ENCODE measurements around the gene NRARP.

NRARP gene

DNA sequence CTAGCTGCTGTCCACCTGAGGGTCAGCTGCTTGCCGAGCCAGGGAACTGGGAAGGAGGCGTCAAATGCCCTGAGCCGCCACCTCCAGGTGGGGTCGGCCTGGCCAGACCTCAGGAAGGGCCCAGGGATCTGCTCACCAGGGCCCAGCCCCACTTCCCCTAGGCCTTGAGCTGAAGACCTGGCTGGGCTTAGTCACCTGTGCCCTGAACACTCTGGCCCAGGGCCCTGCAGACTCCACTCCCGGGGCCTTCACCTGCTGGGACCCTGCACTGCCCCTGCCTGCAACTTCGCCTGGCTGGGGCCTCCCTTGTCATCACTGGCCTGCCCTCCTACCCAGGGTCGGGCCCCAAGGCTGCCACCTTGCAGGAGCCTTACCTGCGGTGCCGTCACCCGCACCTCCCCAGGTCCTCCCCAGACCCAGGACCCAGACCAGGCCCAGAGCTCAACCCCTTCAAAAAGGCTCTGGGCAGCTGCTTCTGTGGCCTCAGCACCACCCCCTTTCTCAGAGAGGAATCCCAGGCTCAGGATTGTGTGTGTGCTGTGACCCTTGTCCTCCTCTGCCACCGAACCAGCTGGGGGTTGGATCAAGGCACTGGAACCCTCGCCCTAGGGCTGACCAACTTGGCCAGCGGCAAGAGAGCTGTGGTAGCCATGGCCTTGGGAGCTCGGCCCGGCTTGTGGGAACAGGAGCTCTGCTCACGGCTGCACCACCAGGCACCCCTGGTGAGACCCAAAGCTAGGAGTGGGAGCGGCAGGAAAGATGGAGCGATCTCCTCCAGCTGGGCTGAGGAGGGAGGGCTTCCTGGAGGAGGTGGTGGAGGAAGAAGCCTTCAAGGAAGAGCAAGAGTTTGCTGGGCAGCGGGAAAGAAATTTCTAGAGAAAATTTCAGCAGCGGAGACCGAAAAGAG is 48.1 kb downstream of the NRARP start:
- H3K4me3 ChIP-seq (ENCODE audit: low read length): peak overlapping the region; percentile 79
- H3K79me2 ChIP-seq (ENCODE audit: low read length): peaks cover 24% of the 10 kb centered on the region
- no peaks in the 10 kb centered on the region for H3K27me3 ChIP-seq (replicated peaks; ENCODE audit: insufficient read depth, low read length)
- peak overlapping the region; percentile 99; the same call in 1 of the 2 replicates for H2AFZ ChIP-seq (ENCODE audit: low read length)
- H3F3A ChIP-seq (ENCODE audit: insufficient read depth, low read length): peaks cover 8% of the 10 kb centered on the region
- no peaks in the 10 kb centered on the region for H3K9me3 ChIP-seq (replicated peaks; ENCODE audit: insufficient read depth, low read length)
- peaks cover 10% of the 10 kb centered on the region; the same call in 1 of the 2 replicates for H3K4me1 ChIP-seq (ENCODE audit: low read length)
- peak overlapping the region; percentile 63; the same call in 1 of the 2 replicates for H3K9ac ChIP-seq (ENCODE audit: low read length)
- no peaks in the 10 kb centered on the region for H4K20me1 ChIP-seq (ENCODE audit: insufficient read depth, low read length)
- TF ChIP-seq EZH2 (optimal IDR thresholded peaks at IDR 0.05; ENCODE audit: low read depth, low read length): no peak
- TF ChIP-seq, protein P1, sequence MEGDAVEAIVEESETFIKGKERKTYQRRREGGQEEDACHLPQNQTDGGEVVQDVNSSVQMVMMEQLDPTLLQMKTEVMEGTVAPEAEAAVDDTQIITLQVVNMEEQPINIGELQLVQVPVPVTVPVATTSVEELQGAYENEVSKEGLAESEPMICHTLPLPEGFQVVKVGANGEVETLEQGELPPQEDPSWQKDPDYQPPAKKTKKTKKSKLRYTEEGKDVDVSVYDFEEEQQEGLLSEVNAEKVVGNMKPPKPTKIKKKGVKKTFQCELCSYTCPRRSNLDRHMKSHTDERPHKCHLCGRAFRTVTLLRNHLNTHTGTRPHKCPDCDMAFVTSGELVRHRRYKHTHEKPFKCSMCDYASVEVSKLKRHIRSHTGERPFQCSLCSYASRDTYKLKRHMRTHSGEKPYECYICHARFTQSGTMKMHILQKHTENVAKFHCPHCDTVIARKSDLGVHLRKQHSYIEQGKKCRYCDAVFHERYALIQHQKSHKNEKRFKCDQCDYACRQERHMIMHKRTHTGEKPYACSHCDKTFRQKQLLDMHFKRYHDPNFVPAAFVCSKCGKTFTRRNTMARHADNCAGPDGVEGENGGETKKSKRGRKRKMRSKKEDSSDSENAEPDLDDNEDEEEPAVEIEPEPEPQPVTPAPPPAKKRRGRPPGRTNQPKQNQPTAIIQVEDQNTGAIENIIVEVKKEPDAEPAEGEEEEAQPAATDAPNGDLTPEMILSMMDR (IDR thresholded peaks at IDR 0.05; ENCODE audit: low read length): no peak
- TF ChIP-seq EZH2phosphoT487 (IDR thresholded peaks at IDR 0.05; ENCODE audit: low read length): no peak
- H3K27ac ChIP-seq (ENCODE audit: low read length): no peak overlapping the region
- no peak for DNase-seq
- H3K36me3 ChIP-seq (replicated peaks; ENCODE audit: insufficient read depth, low read length): peaks cover 1% of the 10 kb centered on the region; the same call in 1 of the 2 replicates
- H3K4me2 ChIP-seq (ENCODE audit: low read depth, low read length): peak overlapping the region; percentile 98
- no peaks in the 10 kb centered on the region for H3K9me2 ChIP-seq (replicated peaks; ENCODE audit: insufficient read depth, low read length)

DNA sequence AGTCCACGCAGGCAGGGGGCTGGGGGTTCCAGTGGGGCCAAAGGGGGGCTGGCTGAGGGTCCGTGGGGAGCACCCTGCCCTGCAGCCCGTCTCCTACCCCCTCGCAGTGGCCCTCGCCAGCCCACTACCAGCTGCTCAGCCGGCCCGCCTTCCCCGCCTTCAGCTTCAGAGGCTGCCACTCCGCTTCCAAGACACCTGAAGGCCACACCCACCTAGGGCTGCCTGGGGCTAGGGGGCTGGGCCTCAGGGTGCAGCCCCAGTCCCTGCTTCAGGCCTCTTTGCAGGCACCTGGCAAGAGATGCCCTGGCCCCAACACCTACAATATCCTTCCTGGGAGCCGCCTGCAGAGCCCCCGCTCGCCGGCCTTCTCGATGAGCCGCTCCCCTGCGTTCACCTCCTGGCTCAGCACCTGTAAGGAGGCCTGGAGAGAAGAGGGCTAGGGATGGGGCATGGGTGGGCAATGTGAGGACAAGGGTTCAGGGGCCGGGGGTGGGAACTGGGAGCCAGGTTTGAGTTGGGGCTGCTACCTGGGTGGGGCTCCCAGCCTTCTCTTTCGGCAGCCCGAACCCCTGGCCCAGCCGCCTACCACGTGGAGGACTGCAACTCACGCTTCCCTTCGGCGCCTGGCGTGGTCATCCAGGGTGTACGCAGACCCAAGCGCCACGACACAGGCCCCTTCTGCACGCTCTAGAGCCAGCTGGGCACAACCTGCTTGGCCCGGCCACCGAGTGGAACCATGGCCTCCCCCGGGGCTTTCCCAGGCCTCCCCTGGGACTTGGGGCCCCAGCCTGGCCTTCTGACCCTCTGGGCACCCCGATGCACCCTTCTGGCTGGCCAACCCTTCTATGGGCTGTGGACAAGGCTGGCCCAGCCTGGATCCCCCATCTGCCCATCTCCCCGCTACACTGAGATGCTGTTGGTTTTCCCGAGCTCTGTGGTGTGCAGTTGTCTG is 49.2 kb downstream of the NRARP start:
- no peaks in the 10 kb centered on the region for H3K27me3 ChIP-seq (replicated peaks; ENCODE audit: insufficient read depth, low read length)
- H3F3A ChIP-seq (ENCODE audit: insufficient read depth, low read length): peaks cover 8% of the 10 kb centered on the region
- TF ChIP-seq, protein P1 (IDR thresholded peaks at IDR 0.05; ENCODE audit: low read length): no peak
- TF ChIP-seq EZH2phosphoT487 (IDR thresholded peaks at IDR 0.05; ENCODE audit: low read length) (no peak), EZH2 (optimal IDR thresholded peaks at IDR 0.05; ENCODE audit: low read depth, low read length) (no peak)
- H3K36me3 ChIP-seq (replicated peaks; ENCODE audit: insufficient read depth, low read length): no peaks in the 10 kb centered on the region
- no peak for DNase-seq
- no peak overlapping the region for H3K9ac ChIP-seq (ENCODE audit: low read length)
- H3K4me3 ChIP-seq (ENCODE audit: low read length): no peak overlapping the region
- H3K27ac ChIP-seq (ENCODE audit: low read length): no peak overlapping the region
- no peak overlapping the region for H3K4me2 ChIP-seq (ENCODE audit: low read depth, low read length)
- no peak overlapping the region for H2AFZ ChIP-seq (ENCODE audit: low read length)
- peaks cover 19% of the 10 kb centered on the region for H3K79me2 ChIP-seq (ENCODE audit: low read length)
- no peaks in the 10 kb centered on the region for H4K20me1 ChIP-seq (ENCODE audit: insufficient read depth, low read length)
- peaks cover 10% of the 10 kb centered on the region; the same call in 1 of the 2 replicates for H3K4me1 ChIP-seq (ENCODE audit: low read length)
- H3K9me2 ChIP-seq (replicated peaks; ENCODE audit: insufficient read depth, low read length): no peaks in the 10 kb centered on the region
- H3K9me3 ChIP-seq (replicated peaks; ENCODE audit: insufficient read depth, low read length): no peaks in the 10 kb centered on the region

DNA sequence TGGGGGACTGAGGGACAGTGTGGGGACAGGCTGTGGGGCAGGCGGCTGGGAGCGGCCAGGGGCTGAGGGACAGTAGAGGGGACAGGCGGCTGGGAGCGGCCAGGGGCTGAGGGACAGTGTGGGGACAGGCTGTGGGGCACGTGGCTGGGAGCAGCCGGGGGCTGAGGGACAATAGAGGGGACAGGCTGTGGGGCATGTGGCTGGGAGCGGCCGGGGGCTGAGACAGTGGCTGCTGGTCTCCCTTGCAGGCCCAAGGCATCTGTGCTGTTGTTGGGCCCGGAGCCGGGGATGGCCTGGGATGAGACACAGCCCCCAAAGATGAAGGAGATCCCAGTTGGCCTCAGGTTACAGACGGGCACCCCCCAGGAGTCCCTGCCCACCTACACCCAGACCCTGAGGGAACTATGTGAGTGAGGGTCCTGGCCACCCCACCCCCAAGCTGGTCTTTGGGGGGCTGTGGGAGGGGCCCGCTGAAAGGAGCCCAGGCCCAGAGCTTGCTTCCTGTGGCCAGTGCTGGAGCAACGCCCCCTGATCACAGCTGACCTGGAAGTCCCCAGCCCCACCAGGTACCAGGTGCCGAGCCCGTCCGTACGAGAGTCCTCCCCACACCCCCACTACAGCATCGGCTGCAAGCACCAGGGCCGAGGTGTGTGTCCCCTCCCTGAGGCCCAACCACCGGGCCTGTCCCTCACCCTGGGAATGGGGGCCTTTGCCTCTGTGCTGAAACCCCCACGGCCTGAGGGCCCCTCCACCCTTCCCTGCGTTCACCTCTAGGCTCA is 50.4 kb downstream of the NRARP start:
- H3K4me2 ChIP-seq (ENCODE audit: low read depth, low read length): no peak overlapping the region
- H3K9ac ChIP-seq (ENCODE audit: low read length): no peak overlapping the region
- H3K4me1 ChIP-seq (ENCODE audit: low read length): peaks cover 10% of the 10 kb centered on the region; the same call in 1 of the 2 replicates
- no peak overlapping the region for H3K27ac ChIP-seq (ENCODE audit: low read length)
- no peak for DNase-seq
- no peak overlapping the region for H3K4me3 ChIP-seq (ENCODE audit: low read length)
- no peaks in the 10 kb centered on the region for H3K9me3 ChIP-seq (replicated peaks; ENCODE audit: insufficient read depth, low read length)
- no peaks in the 10 kb centered on the region for H3K27me3 ChIP-seq (replicated peaks; ENCODE audit: insufficient read depth, low read length)
- H3K9me2 ChIP-seq (replicated peaks; ENCODE audit: insufficient read depth, low read length): no peaks in the 10 kb centered on the region
- no peaks in the 10 kb centered on the region for H4K20me1 ChIP-seq (ENCODE audit: insufficient read depth, low read length)
- peaks cover 8% of the 10 kb centered on the region for H3F3A ChIP-seq (ENCODE audit: insufficient read depth, low read length)
- TF ChIP-seq EZH2 (optimal IDR thresholded peaks at IDR 0.05; ENCODE audit: low read depth, low read length): no peak
- TF ChIP-seq, protein P1 (IDR thresholded peaks at IDR 0.05; ENCODE audit: low read length): no peak
- TF ChIP-seq EZH2phosphoT487 (IDR thresholded peaks at IDR 0.05; ENCODE audit: low read length): no peak
- peaks cover 14% of the 10 kb centered on the region for H3K79me2 ChIP-seq (ENCODE audit: low read length)
- H2AFZ ChIP-seq (ENCODE audit: low read length): no peak overlapping the region
- no peaks in the 10 kb centered on the region for H3K36me3 ChIP-seq (replicated peaks; ENCODE audit: insufficient read depth, low read length)
